Sciatic nerve (tissue), 2 donors: ENCODE data around the gene ZMYM5. TPM values are rescaled to one million over a fixed set of nuclear protein-coding genes. Genes with fewer than 3 reads are reported as not detected.
"Not testable (repeated sequence)": the region's sequence is repeated elsewhere in the genome, so short reads cannot be mapped to it uniquely, and the experiment has no call there.

Source experiments
- ATAC-seq: fragments of 200-7000 bp; cut with Tn5 transposase; one replicate; pipeline ENCODE4 v1.9.1; 2020; ENCODE audit warnings: mild to moderate bottlenecking, moderate library complexity
- DNase-seq: peaks from one replicate; pipeline ENCODE4 v3.0.0-alpha.2; 2020; ENCODE audit warnings: low spot score
- intact Hi-C: fragments of 100-400 bp; cut with DNase I; formaldehyde crosslinking; loops from one replicate; pipeline ENCODE4 v1.14.2; 2022
- total RNA-seq: library from RNA; stranded (reverse); fragmentation: NEBNext Ultra II Directional; extraction: Animal tissue kit (Norgen Biotek cat#: 25700); gene quantifications from one replicate; pipeline ENCODE4 v1.2.1, GENCODE V29; 2021
- donor health status: DM: no; HTN: no; CAD: no.
- donor health status: DM: no; HTN: no; CAD: no.

ZMYM5 gene
- total RNA-seq: 19.9 TPM

GRCh38 chr13:19863323-19864023, at the start of gene ZMYM5:
Gene ZMYM5 (minus strand): TSS chr13:19863649. CDS start chr13:19852180, 11,469 bp downstream.
- peak; percentile 99 for DNase-seq
- intact Hi-C loops: loop anchor here (10.0 kb wide), 1 partner anchor 91 kb away; the partner anchor contains the start of gene ZMYM2
- ATAC-seq: peak; percentile 99

DNA sequence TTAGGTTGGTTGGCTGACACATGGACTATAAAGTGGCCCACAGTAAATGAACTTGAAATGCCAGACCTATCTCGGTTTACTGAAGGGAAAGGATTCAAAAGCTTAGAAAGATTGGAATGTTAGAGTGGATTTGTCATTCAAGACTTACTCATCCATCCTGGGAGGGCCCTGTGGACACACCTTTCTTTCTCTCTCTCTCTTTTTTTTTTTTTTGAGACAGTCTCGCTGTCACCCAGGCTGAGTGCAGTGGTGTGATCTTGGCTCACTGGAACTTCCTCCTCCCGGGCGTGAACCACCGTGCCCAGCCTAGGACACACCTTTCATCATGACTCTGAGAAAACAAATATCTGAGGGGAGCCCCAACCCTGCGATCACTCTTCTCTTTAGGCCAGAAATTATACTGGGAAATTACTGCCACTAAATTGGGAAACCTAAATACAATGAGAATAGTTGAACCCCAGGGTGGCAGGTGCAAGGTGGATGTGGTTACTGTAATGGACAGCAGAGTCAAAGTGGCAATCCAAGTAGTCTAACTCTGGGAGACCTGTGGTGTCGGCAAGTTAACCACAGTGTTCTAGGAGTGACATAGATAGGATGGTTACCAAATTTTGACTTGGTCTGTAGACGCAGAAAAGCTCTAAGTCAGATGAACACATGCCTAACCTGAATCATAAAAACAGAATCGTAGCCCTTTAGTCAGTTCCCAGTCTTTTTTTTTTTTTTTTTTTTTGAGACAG, 47.1 kb upstream of the ZMYM5 start:
- intact Hi-C loops: no loop called here
- ATAC-seq (no peak), DNase-seq (no peak)

- intact Hi-C loops: no loop called here
- no peak for DNase-seq
- no peak for ATAC-seq
Measured at GRCh38 chr13:19908350-19908986, 45.0 kb upstream of the ZMYM5 start.

DNA sequence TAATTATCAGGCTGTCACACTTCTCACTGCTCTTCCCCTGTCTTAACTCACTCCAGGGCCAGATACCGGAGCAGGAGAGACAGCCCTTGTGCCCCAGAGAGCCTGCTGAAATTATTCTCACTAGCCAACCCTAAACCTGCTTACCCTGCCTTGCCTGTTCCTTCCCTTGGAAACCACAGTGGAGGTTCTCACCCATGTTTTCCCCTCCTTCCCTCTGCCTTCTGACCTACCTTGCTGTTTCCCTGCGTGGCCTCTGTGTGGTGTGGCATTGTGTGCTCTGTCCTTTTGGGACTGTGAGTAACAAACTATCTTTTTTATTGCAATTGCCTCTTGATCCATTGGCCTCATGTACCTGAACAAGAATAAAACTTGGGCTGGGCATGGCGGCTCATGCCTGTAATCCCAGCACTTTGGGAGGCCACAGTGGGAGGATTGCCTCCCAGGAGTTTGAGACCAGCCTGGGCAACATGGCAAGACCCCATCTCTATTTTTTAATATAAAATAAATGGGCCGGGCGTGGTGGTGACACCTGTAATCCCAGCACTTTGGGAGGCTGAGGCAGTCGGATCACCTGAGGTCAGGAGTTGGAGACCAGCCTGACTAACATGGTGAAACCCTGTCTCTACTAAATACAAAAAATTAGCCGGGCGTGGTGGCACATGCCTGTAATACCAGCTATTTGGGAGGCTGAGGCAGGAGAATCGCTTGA, 42.2 kb upstream of the ZMYM5 start:
- ATAC-seq, DNase-seq, intact Hi-C loops: not testable (repeated sequence)

DNA sequence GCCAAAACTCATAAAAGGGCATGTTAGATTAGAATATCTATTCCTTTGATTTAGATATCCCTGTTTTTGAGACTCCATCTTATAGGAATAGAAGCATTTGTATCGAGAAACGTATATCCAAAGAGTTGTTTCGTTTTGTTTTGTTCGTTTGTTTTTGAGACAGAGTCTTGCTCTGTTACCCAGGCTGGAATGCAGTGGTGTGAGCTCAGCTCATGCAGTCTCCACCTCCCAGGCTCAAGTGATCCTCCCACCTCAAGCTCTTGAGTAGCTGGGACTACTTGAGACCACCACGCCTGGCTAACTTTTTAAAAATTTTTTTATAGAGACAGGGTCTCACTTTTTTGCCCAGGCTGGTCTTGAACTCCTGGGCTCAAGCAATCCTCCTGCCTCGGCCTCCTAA, 26.6 kb upstream of the ZMYM5 start:
- no peak for DNase-seq
- no peak for ATAC-seq
- intact Hi-C loops: no loop called here

DNA sequence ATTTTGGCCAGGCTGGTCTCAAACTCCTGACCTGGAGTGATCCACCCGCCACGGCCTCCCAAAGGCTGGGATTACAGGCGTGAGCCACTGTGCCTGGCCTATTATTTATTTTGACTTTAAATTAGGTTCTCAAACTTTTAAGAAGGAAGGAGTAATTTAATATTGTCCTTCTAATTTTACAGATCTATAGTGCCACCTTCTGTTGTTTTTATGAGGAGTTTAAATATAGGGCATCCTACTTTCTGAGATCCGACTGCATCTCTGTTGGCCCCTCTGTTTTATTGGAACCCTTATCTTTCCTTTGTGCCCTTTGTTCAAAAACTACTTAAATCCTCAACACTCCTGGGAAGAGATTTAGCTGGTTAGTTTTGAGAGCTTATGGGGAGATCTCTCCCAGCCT, 25.4 kb upstream of the ZMYM5 start:
- intact Hi-C loops: no loop called here
- no peak for DNase-seq
- ATAC-seq: no peak

DNA sequence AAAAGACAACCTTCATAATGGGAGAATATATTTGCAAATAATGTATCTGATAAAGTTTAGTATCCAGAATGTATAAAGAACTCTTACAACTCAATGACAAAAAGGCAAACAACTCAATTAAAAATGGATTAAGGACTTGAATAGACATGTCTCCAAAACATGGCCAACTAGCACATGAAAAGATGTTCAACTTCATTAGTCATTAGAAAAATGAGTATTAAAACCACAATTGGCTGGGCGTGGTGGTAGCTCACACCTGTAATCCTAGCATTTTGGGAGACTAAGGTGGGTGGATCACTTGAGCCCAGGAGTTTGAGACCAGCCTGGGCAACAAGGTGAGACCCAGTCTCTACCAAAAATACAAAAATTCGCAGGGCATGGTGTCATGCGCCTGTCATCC, 18.8 kb upstream of the ZMYM5 start:
- intact Hi-C loops: no loop called here
- DNase-seq: no peak
- ATAC-seq: no peak

GRCh38 chr13:19881641-19882040, 18.2 kb upstream of the ZMYM5 start:
- intact Hi-C loops: no loop called here

DNA sequence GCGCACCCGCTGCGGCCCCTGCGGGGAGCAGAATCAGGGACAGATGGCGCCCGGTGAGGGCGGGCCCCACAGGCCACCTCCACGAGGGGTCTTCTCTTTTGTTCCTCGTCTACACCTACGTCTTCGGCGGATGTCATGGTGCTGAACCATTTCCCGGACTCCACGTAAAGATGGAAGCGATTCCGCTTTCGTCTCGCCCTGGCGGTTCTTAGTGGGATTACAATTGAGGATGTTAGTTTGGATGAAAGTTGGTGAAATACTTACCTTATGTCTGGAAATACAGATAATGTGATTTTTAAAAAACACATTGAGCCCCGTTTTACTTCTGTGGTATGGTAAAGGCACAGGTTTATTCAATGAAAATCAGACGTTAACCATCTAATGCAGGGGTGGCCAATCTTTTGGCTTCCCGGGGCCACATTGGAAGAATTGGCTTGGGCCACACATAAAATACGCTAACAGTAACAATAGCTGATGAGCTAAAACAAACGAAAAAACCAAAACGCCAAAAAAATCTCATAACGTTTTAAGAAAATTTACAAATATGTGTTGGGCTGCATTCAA, 1.4 kb upstream of the ZMYM5 start:
- intact Hi-C loops: loop anchor here (10.0 kb wide), 1 partner anchor 90 kb away; the partner anchor contains the start of gene ZMYM2
- DNase-seq (peak; percentile 84), ATAC-seq (peak; percentile 14)

More at GRCh38 chr13:19881641-19882040, 18.2 kb upstream of the ZMYM5 start:
- no peak for DNase-seq
- ATAC-seq: no peak

GRCh38 chr13:19864024-19864745, 736 bp upstream of the ZMYM5 start:
- DNase-seq (peak; percentile 88), ATAC-seq (peak; percentile 38)
- intact Hi-C loops: loop anchor here (10.0 kb wide), 1 partner anchor 91 kb away; the partner anchor contains the start of gene ZMYM2

DNA sequence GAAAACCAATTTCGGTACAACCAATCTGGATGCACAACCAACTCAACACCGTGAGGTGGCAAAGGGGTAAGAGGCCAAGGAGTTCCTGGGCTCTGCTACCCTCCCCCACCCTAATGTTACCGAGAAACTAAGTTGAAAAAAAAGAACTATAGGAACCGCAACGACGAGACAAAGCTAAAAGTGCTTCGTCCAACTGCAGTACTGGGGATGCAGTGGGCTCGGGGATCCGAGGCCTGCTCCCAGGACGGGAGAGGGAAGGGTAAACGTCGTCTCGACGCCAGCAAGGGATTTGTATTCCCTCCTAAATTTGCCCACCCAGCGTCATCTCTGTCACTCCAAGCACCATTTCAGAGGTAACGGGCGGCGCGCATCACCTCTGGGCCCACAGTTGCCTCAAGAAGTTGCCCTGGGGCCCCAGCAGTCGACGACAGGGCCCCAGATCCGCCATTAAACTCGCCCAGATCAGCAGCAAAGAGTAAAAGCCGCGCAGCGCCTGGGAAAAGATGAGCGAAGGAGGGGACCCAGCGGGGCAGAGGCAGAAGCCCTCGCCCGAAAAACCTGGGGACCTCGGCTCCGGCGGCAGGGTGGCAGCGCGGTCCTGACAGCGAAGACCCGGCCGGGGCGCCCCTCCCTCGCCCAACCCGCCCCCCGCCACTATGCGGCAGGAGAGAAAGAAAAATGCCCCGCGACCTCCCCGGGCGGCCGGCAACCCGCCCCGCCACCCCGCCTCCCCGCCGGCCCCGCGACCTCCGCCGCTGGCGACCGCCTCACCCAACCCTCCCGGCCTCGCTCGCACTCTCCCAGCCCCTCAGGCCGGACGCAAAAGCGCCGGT, 752 bp downstream of the ZMYM5 start:
- DNase-seq: peak; percentile 63

GRCh38 chr13:19861762-19862161, 1.7 kb downstream of the ZMYM5 start:
- no peak for ATAC-seq
- no peak for DNase-seq
- intact Hi-C loops: loop anchor here (10.0 kb wide), 1 partner anchor 93 kb away; the partner anchor contains the start of gene ZMYM2

More for the DNA sequence above, 752 bp downstream of the ZMYM5 start:
- no peak for ATAC-seq
- intact Hi-C loops: loop anchor here (10.0 kb wide), 1 partner anchor 92 kb away; the partner anchor contains the start of gene ZMYM2

DNA sequence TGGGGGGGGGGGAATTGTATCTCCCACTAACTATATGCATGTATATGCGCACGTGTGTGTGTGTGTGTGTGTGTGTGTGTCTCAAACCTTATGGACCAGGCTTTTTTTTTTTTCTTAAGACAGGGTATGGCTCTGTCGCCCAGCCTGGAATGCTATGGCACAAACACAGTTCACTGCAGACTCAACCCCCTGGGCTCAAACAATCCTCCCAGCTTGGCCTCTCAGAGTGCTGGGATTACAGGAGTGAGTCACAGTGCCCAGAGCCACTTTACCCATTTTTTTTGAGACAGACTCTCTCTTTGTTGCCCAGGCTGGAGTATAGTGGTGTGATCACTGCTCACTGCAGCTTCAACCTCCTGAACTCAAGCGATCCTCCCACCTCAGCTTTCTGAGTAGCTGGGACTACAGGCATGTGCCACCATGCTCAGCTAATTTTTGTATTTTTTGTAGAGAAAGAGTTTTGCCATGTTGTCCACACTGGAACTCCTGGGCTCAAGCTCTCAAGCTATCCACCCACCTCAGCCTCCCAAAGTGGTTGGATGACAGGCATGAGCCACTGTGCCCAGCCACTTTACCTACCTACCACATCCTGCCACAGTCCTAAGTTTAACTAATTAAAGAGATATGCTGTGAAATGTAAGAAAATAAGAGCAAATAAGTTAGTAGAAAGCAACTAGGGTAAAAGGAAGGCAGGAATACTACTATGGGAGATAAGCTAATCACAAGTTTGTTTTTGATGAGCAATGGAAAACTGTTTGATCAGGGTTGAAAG, 2.4 kb downstream of the ZMYM5 start:
- ATAC-seq (no peak), DNase-seq (no peak)
- intact Hi-C loops: loop anchor here (10.0 kb wide), 1 partner anchor 94 kb away; the partner anchor contains the start of gene ZMYM2

GRCh38 chr13:19857637-19858036, 5.8 kb downstream of the ZMYM5 start:
- intact Hi-C loops, ATAC-seq, DNase-seq: not testable (repeated sequence)

GRCh38 chr13:19852766-19853165, 10.7 kb downstream of the ZMYM5 start:
- DNase-seq (no peak), ATAC-seq (no peak)
- intact Hi-C loops: no loop called here

GRCh38 chr13:19845758-19846157, 17.7 kb downstream of the ZMYM5 start:
- intact Hi-C loops: no loop called here
- ATAC-seq (no peak), DNase-seq (no peak)
